GM12875 (cell line): ENCODE data around the gene LAMA2.
"Not testable (repeated sequence)": the region's sequence is repeated elsewhere in the genome, so short reads cannot be mapped to it uniquely, and the experiment has no call there.

Experiments
- H3K4me3 ChIP-seq: one replicate; pipeline ENCODE4 v1.5.1; 2011; ENCODE audit warnings: low read depth, low read length, control low read depth
- CTCF ChIP-seq: IDR thresholded peaks from 2 replicates; pipeline ENCODE4 v1.5.1; 2011; ENCODE audit warnings: low read depth, mild to moderate bottlenecking, control low read depth, inconsistent platforms, low read length, moderate library complexity, borderline replicate concordance; ENCODE audit not compliant: insufficient read depth

LAMA2 gene

GRCh38 chr6:129146902-129147301, 264.0 kb downstream of the LAMA2 start:
- no peak overlapping the region for H3K4me3 ChIP-seq
- no peak for TF ChIP-seq CTCF

GRCh38 chr6:129150507-129150906, 267.6 kb downstream of the LAMA2 start:
- no peak overlapping the region for H3K4me3 ChIP-seq
- no peak for TF ChIP-seq CTCF

- no peak for TF ChIP-seq CTCF
- H3K4me3 ChIP-seq: no peak overlapping the region
Measured at GRCh38 chr6:129153257-129153656, 270.3 kb downstream of the LAMA2 start.

GRCh38 chr6:129159242-129159641, 276.3 kb downstream of the LAMA2 start:
- H3K4me3 ChIP-seq: not testable (repeated sequence)

- TF ChIP-seq CTCF: no peak
Measured at GRCh38 chr6:129162605-129163004, 279.7 kb downstream of the LAMA2 start.

GRCh38 chr6:129163551-129163950, 280.6 kb downstream of the LAMA2 start:
- H3K4me3 ChIP-seq: no peak overlapping the region
- TF ChIP-seq CTCF: no peak

More at GRCh38 chr6:129162605-129163004, 279.7 kb downstream of the LAMA2 start:
- no peak overlapping the region for H3K4me3 ChIP-seq

- H3K4me3 ChIP-seq: no peak overlapping the region
- no peak for TF ChIP-seq CTCF
Measured at GRCh38 chr6:129164032-129164431, 281.1 kb downstream of the LAMA2 start.

- H3K4me3 ChIP-seq: not testable (repeated sequence)
Measured at GRCh38 chr6:129172279-129172995, 289.5 kb downstream of the LAMA2 start.
